NB4 (cell line): Measurements from ENCODE around the gene ACTN3.
"Not testable (repeated sequence)": the region's sequence is repeated elsewhere in the genome, so short reads cannot be mapped to it uniquely, and the experiment has no call there.

Experiments used
- DNase-seq: peaks from one replicate; pipeline ENCODE4 v3.0.0; 2010; ENCODE audit warnings: low read depth
- H3K4me3 ChIP-seq: one replicate; pipeline ENCODE4 v1.5.1; 2011; ENCODE audit warnings: mild to moderate bottlenecking, low read depth, low read length, moderate library complexity
- MYC ChIP-seq: IDR thresholded peaks from 2 replicates; pipeline ENCODE4 v1.6.1; 2011; ENCODE audit warnings: low read depth, low read length
- POLR2A ChIP-seq: IDR thresholded peaks from 2 replicates; pipeline ENCODE4 v1.6.1; 2011; ENCODE audit warnings: mild to moderate bottlenecking; ENCODE audit not compliant: insufficient read length; ENCODE audit errors: extremely low read depth
- TF ChIP-seq, protein P1 (sequence below): IDR thresholded peaks from 2 replicates; pipeline ENCODE4 v1.6.1; 2011; ENCODE audit warnings: low read depth, low read length
- TF ChIP-seq, protein P2 (sequence below): IDR thresholded peaks from one replicate; pipeline ENCODE4 v1.5.1; 2012; ENCODE audit warnings: low read depth, low read length

The ACTN3 gene

DNA sequence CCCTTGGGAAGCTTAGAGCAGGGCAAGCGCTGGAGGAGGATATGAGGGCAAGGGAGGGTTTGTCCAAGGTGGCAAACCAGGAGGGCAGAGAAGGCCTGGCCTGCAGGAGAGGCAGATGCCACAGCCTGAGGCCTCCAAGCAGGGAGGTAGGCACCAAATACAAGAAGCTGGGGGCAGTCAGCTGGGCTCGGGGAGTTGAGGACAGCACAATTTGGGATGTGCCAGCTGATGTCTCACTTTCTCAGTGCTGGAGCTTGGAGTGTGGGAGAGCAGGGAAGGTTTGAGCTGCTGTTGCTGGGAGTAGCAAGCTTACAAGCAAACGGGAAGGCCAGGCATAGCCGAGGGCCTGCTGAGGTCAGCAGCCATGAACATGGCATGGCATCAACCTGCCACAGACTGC lies 4.8 kb upstream of the ACTN3 start:
- TF ChIP-seq, protein P1, sequence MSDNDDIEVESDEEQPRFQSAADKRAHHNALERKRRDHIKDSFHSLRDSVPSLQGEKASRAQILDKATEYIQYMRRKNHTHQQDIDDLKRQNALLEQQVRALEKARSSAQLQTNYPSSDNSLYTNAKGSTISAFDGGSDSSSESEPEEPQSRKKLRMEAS = no peak
- no peak for TF ChIP-seq POLR2A
- TF ChIP-seq, protein P2, sequence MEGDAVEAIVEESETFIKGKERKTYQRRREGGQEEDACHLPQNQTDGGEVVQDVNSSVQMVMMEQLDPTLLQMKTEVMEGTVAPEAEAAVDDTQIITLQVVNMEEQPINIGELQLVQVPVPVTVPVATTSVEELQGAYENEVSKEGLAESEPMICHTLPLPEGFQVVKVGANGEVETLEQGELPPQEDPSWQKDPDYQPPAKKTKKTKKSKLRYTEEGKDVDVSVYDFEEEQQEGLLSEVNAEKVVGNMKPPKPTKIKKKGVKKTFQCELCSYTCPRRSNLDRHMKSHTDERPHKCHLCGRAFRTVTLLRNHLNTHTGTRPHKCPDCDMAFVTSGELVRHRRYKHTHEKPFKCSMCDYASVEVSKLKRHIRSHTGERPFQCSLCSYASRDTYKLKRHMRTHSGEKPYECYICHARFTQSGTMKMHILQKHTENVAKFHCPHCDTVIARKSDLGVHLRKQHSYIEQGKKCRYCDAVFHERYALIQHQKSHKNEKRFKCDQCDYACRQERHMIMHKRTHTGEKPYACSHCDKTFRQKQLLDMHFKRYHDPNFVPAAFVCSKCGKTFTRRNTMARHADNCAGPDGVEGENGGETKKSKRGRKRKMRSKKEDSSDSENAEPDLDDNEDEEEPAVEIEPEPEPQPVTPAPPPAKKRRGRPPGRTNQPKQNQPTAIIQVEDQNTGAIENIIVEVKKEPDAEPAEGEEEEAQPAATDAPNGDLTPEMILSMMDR = no peak
- TF ChIP-seq MYC = no peak
- H3K4me3 ChIP-seq = no peak overlapping the region
- no peak for DNase-seq

DNA sequence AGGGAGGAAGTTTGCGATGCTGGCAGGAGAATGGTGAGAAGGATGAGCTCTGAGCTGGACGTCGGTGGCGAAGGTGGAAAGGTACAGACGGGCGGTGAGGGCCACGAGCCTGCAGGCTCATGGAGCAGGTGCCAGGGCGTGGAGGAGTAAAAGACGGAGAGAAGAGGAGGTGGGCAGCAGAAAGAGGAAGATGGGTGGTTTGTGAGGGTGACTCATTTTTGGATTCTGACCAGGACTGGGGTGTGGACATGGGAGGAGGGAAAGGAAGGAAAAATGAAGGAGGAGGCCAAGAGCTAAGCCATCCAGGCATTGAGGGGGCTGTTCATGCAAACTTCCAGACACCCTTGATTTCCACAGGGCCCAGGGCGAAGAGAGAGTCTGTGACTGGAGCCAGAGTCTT lies 4.3 kb upstream of the ACTN3 start:
- H3K4me3 ChIP-seq = no peak overlapping the region
- TF ChIP-seq POLR2A (no peak), MYC (no peak)
- TF ChIP-seq, protein P1 = no peak
- TF ChIP-seq, protein P2 = no peak
- peak; percentile 37 for DNase-seq

DNA sequence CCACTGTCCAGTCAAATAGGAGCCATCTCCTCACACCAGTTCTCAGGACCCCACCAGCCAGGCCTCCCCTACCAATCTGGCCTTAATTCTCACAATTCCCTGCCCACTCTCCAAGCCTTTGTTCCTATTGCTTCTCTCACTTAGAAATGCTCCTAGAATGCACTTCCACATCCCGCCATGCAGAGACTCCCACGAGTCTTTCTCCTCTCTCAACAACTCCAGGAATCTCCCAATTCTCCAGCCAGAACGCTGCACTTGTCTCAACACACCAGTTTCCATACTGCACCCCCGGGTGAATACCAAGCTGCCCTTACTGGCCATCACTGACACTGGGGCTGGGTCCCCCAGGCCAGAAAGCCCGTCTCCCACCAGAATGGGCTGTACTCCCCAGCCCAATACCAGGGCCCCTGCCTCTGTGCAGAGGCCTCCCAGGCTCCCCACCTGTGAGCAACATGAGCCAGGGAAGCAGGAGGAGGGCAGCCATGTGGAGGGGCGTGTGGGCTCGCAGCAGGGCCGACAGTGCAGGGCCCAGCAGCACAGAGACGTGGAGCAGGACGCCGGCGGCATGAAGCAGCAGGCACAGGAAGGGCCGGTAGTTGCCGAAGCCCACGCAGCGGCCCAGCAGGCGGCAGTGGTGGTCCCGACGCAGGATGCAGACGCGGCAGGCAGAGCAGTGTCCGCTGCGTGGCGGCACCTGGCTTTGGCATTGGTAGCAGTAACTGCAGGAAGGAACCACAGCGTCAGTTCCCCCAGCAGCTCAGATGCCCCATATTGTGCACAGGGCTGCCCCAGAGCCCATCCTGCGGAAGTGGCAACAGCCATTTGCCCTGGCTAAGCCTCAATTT lies 3.2 kb upstream of the ACTN3 start:
- TF ChIP-seq MYC = no peak
- H3K4me3 ChIP-seq = no peak overlapping the region
- no peak for DNase-seq

DNA sequence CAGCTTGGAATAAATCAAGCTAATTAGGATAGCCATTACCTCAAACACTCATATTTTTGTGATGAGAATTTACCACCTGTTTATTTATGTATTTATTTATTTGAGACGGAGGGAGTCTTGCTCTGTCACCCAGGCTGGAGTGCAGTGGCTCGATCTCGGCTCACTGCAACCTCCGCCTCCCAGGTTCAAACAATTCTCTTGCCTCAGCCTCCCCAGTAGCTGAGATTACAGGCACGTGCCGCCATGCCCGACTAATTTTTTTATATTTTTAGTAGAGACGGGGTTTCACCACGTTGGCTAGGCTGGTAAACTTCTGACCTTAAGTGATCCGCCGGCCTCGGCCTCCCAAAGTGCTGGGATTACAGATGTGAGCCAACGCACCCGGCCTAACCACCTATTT lies 1.8 kb upstream of the ACTN3 start:
- DNase-seq = not testable (repeated sequence)
- peak overlapping the region; percentile 67 for H3K4me3 ChIP-seq

DNA sequence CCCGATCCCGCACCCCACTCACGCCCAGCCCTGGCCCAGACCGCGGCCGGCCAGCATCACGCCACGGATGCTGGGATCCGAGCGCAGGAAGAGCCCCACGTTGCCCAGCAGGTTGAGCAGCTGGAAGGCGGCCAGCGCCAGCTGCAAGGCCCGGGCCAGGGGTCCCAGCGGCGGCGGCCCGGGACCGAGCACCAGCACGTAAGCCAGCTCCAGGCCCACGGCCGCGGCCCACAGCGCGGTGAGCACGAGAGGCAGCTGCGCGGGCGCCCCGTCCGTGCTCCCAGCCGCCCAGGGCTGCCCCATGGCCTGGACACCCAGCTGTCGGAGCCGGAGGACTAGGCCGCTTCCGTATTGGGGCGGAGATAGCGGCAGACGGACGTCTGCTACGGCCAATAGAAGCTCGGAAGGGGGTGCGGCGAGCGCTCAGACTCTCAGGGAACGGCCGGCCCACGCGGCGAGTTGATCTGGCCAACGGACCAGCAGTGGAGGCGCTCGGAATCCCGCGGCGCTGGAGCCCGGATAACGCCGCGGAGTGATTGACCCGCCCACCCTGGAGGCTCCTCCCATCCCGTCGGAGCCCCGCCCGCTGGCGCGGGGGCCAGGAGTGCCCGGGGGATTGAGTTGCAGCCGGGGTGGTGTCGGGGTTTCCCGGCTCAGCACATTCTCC lies 869 bp upstream of the ACTN3 start, which contains the start of gene ZDHHC24:
Gene ZDHHC24 (minus strand): TSS at position 348 of the 667 bp plus-strand sequence. CDS start 45 bp downstream, at position 303.
- TF ChIP-seq POLR2A (peak; percentile 75), MYC (peak; percentile 86)
- TF ChIP-seq, protein P2 = no peak
- TF ChIP-seq, protein P1 = peak; percentile 49
- peak; percentile 97 for DNase-seq
- peak within 1 kb of the TSS; percentile 67 for H3K4me3 ChIP-seq

DNA sequence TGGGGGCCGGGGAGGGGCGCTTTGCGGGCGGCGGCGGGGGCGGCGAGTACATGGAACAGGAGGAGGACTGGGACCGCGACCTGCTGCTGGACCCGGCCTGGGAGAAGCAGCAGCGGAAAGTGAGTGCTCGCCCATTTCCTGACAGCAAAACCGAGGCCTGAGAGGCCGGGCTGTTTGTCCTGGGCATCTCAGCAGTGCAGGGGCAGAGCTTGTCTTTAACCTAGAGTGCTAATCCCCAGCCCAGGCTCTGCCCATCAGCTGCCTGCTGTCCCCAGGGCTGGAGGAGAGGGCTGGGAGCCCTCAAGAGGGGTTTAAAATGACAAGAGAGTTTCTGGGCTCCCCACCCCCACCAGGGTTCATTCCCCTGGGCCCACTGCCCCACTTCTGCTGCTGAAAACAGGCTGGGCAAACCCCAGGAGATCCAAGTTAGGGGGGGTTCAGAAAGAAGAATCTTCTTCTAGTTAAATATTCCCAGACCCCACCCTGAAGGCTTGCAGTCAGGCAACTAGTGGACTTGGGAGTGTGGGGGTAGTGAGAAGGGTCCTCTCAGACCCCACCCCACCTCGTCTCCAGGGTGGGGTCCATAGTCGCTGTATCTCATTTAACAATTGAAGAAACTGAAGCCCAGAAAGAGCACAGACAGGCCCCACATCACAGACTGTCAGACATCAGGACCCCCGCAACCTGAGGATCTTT lies 411 bp downstream of the ACTN3 start:
- peak; percentile 16 for DNase-seq
- no peak overlapping the region for H3K4me3 ChIP-seq
- TF ChIP-seq, protein P2 = no peak
- TF ChIP-seq POLR2A (no peak), MYC (no peak)
- TF ChIP-seq, protein P1 = no peak
